Adrenal gland (tissue), 12 donors: ENCODE data around the gene CPNE8. TPM values are rescaled to one million over a fixed set of nuclear protein-coding genes. Genes with fewer than 3 reads are reported as not detected.

Experiments used
- DNase-seq, 7 donors: peaks; one replicate each; pipeline ENCODE4 v3.0.0-alpha.2; 2019 to 2020
- H3K27ac ChIP-seq, 5 donors: fragments of 200-600 bp; sonication (generic) in 4 of 5; 1 replicate in 3 of 5; 2 replicates in 2 of 5; pipeline versions ENCODE4 v1.5.1 to v1.8.0; 2016 to 2020; ENCODE audit warnings: mild to moderate bottlenecking in 1 of 5
- H3K27me3 ChIP-seq: fragments of 200-600 bp; 2 replicates; pipeline ENCODE4 v1.8.0; 2021
- H3K36me3 ChIP-seq, 2 donors: fragments of 200-600 bp; replicated peaks in 1 of 2; 1 replicate in 1 of 2; 2 replicates in 1 of 2; pipeline versions ENCODE4 v1.5.1 to v1.8.0; 2018 to 2022
- H3K4me1 ChIP-seq, 2 donors: fragments of 200-600 bp; replicated peaks in 1 of 2; 1 replicate in 1 of 2; 2 replicates in 1 of 2; pipeline versions ENCODE4 v1.5.1 to v1.8.0; 2018 to 2021
- H3K4me3 ChIP-seq, 4 donors: fragments of 200-600 bp; sonication (generic) in 3 of 4; one replicate each; pipeline ENCODE4 v1.5.1; 2016 to 2018
- H3K9me3 ChIP-seq, 3 donors: fragments of 200-600 bp; sonication (generic) in 1 of 3; replicated peaks in 1 of 3; 1 replicate in 2 of 3; 2 replicates in 1 of 3; pipeline versions ENCODE4 v1.5.1 to v1.8.0; 2016 to 2021
- POLR2A ChIP-seq, 2 donors: fragments of 450-650 bp; IDR thresholded peaks; one replicate each; pipeline ENCODE4 v1.6.1; 2017; ENCODE audit warnings: antibody characterized with exemption in 2 of 2, mild to moderate bottlenecking in 2 of 2, moderate library complexity in 1 of 2
- WGBS, 4 donors: extraction: QIAGEN DNeasy Blood & Tissue Kit in 2 of 4; methylation state at CpG; one replicate each; pipeline versions ENCODE4 v1.1.5 to v1.1.7; 2013 to 2017; 5-methylcytosine and 5-hydroxymethylcytosine counted together
- intact Hi-C, 2 donors: fragments of 100-400 bp; cut with DNase I; formaldehyde crosslinking; loops; one replicate each; pipeline versions ENCODE4 v1.14.1 to v1.15.0; 2022 to 2023
- polyA plus RNA-seq, 3 donors: library from polyadenylated mRNA; stranded (reverse); fragments of 200-250 nt in 2 of 3; fragments of 350-450 nt in 1 of 3; fragmentation: Illumina TruSeq in 1 of 3; extraction: RNeasy Lipid Tissue Mini Kit (QIAGEN cat#74804) in 1 of 3; gene quantifications; one replicate each; pipeline ENCODE4 v1.2.3, GENCODE V29; 2013 to 2014
- total RNA-seq, 9 donors: library from RNA; depleted of rRNA in 4 of 9; stranded (reverse); fragments of >200 nt in 4 of 9; fragments of 120-200 nt in 1 of 9; fragmentation: NEBNext Ultra II Directional in 1 of 9; extraction: Animal tissue kit (Norgen Biotek cat#: 25700) in 1 of 9; gene quantifications; one replicate each; pipeline versions ENCODE4 v1.1.0 to v1.2.4, GENCODE V29; 2013 to 2023
- TF ChIP-seq, protein P1 (sequence below), 6 experiments: fragments of 450-650 bp in 4 of 6; fragments of 200-600 bp in 2 of 6; sonication (generic) in 1 of 6; IDR thresholded peaks; 1 replicate in 5 of 6; 2 replicates in 1 of 6; pipeline versions ENCODE4 v1.5.1 to v1.8.0; 2016 to 2021; ENCODE audit warnings: antibody characterized with exemption in 6 of 6, mild to moderate bottlenecking in 2 of 6, moderate library complexity in 1 of 6
- donor health status: healthy with polysubstance abuse.
- donor health status: Bipolar disorder and iron deficiency.
- donor health status: DM: yes; HTN: yes; CAD: no.
- donor health status: DM: no; HTN: no; CAD: no.
- donor health status: DM: no; HTN: no; CAD: no.
- donor health status: DM: yes; HTN: yes; CAD: no.

Gene CPNE8
- total and polyA plus RNA-seq, 12 donors: 5.8 to 36.3 (median 17.4) TPM

DNA sequence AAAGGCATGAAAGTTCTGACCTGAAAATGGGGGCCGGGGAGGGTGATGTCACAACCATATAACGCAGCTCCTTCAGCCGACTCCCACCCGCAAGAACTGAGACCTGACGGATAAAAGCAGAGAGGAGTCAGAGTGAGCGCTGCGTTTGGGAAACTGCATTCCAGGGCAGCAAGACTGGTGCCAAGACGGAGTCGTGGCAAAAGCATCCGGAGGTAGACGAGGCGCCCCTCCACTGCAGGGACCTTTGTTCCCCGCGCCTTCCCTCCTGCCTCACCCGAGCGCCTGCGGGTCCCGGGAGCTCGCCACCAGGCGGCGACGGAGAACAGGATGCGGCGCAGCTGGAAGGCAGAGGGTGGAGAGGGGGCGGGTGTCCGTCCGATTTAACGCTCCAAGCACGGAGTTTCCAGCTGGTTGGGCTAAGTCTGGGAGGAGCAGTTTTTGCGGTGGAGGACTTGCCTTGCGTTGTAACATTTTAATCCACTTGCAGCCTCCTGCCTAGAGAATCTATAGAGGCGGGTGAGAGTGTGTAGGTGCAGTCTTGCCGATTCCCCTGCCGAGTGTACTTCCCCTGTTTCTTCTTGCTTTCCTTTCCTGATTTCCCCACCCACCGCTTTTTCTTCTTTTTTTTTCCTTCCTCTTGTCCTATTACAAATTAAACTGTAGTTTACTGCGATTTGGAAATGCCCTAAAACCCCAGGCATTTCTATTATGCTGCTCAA is 1.2 kb upstream of the CPNE8 start:
- Histone ChIP-seq H3K27me3 (no peaks in the 10 kb centered on the region), H3K4me3 (peak overlapping the region; percentile 20 to 78 (median 66)), H3K27ac (peak overlapping the region; percentile 88 to 98 (median 94)), H3K9me3 (no peaks in the 10 kb centered on the region), H3K36me3 (no peaks in the 10 kb centered on the region), H3K4me1 (peaks cover 10 to 18% of the 10 kb centered on the region in 2 donors)
- DNase-seq: peak; percentile 88 to 94 (median 90)
- TF ChIP-seq POLR2A (IDR thresholded peaks at IDR 0.05): peak; percentile 18 to 67
- TF ChIP-seq, protein P1, sequence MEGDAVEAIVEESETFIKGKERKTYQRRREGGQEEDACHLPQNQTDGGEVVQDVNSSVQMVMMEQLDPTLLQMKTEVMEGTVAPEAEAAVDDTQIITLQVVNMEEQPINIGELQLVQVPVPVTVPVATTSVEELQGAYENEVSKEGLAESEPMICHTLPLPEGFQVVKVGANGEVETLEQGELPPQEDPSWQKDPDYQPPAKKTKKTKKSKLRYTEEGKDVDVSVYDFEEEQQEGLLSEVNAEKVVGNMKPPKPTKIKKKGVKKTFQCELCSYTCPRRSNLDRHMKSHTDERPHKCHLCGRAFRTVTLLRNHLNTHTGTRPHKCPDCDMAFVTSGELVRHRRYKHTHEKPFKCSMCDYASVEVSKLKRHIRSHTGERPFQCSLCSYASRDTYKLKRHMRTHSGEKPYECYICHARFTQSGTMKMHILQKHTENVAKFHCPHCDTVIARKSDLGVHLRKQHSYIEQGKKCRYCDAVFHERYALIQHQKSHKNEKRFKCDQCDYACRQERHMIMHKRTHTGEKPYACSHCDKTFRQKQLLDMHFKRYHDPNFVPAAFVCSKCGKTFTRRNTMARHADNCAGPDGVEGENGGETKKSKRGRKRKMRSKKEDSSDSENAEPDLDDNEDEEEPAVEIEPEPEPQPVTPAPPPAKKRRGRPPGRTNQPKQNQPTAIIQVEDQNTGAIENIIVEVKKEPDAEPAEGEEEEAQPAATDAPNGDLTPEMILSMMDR (IDR thresholded peaks at IDR 0.05): peak; percentile 84 to 95 (median 92)
- WGBS, 4 donors: 0 to 1% (median 1%) methylated on average over 8 to 36 of the region's 36 CpGs
- intact Hi-C loops: no loop called here

- peak; percentile 79 to 95 (median 91) for DNase-seq
- intact Hi-C loops: no loop called here
- WGBS, 4 donors: 18 to 28% (median 24%) methylated on average over 39 to 49 of the region's 49 CpGs
- H3K36me3 ChIP-seq: no peaks in the 10 kb centered on the region
- peaks cover 10 to 18% of the 10 kb centered on the region in 2 donors for H3K4me1 ChIP-seq
- no peaks in the 10 kb centered on the region for H3K9me3 ChIP-seq
- no peaks in the 10 kb centered on the region for H3K27me3 ChIP-seq
- TF ChIP-seq, protein P1 (IDR thresholded peaks at IDR 0.05): no peak
- no peak for TF ChIP-seq POLR2A (IDR thresholded peaks at IDR 0.05)
- peak overlapping the region; percentile 20 to 78 (median 66) for H3K4me3 ChIP-seq
- peak overlapping the region; percentile 88 to 98 (median 94) for H3K27ac ChIP-seq
These were observed 583 bp downstream of the CPNE8 start for GRCh38 chr12:38904537-38905479.

DNA sequence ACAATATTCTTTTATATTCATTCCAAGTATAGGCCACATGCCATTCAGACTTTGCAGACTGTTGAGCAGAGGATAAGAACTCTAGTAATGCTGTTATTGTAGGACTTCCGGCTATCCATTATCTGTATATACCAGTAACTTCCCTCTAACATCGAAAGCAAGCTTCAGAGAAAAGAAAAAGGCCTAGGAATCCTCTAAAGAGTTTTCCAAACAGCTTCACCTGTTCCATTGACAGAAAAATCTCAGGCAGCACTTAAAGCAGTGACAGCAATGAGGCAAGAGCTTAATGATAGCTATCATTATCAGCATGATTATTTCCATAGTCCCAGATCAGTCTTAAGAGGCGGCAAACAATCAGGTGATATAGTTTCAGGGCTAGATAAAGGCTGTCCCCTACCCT is 1.8 kb downstream of the CPNE8 start:
- Histone ChIP-seq H3K9me3 (no peaks in the 10 kb centered on the region), H3K27ac (peak overlapping the region in 3 of 5 donors; percentile 89 to 98 (median 94)), H3K4me1 (peaks cover 10 to 18% of the 10 kb centered on the region in 2 donors), H3K36me3 (no peaks in the 10 kb centered on the region), H3K4me3 (peak overlapping the region in 1 of 4 donors; percentile 26), H3K27me3 (no peaks in the 10 kb centered on the region)
- TF ChIP-seq, protein P1 (IDR thresholded peaks at IDR 0.05): no peak
- TF ChIP-seq POLR2A (IDR thresholded peaks at IDR 0.05): no peak
- no peak for DNase-seq
- intact Hi-C loops: no loop called here
- WGBS, 4 donors: 51 to 76% (median 65%) methylated on average over 3 of the region's 3 CpGs
